Cerebellar cortex (tissue), 1 donor: ENCODE results near the gene DNAJC7.

Experiments
- DNase-seq: peaks from one replicate; pipeline ENCODE4 v3.0.0-alpha.2; 2015; ENCODE audit warnings: low spot score

DNAJC7 gene

GRCh38 chr17:42016941-42017865 lies at the start of gene DNAJC7:
Gene DNAJC7, minus strand, starts transcription at chr17:42017439. Its CDS starts 23 bp downstream, at chr17:42017416.
- peak; percentile 96 for DNase-seq

DNA sequence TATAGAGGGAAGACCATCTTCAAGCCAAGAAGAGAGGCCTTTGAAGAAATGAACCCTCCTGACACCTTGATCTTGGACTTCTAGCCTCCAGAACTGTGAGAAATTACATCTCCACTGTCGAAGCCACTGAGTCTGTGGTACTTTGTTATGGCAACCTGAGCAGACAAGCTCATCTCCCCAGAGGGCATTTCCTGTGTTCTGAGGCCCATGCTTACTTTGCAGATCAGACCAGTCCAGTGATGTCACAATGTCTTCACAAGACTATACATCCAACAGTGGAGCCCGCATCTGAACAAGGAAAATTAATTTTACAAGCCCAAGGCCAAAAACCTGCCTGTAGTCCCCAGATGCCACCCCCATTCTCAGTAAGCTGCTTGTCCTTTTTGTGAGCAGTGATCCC lies 48.0 kb upstream of the DNAJC7 start:
- DNase-seq, result no peak

GRCh38 chr17:42062681-42063080 lies 45.4 kb upstream of the DNAJC7 start:
- no peak for DNase-seq

- DNase-seq, result no peak
Measured at GRCh38 chr17:42061646-42062487, 44.6 kb upstream of the DNAJC7 start.

- no peak for DNase-seq
Measured at GRCh38 chr17:42060231-42060630, 43.0 kb upstream of the DNAJC7 start.

- no peak for DNase-seq
Measured at GRCh38 chr17:42059815-42060214, 42.6 kb upstream of the DNAJC7 start.

DNA sequence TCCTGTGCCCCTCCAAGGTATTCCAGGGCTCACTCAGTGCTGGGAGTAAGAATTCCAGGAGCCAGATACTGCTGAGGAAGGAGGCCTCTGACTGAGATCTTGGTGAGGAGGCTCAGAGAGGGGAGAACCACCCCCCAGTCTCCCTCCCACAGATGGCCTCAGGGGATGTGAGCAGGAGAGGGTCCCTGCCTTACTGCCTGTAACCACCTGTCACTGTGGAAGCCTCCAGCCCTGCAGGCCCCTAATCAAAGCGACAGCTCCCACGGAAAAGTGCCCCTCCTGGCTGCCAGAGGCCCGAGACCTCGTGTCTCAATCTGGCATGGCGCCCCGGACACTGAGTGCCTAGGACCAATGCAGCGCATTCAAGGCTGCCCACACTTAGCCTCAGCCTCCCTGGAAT lies 40.8 kb upstream of the DNAJC7 start:
- no peak for DNase-seq

GRCh38 chr17:42056635-42057034 lies 39.4 kb upstream of the DNAJC7 start:
- no peak for DNase-seq

DNA sequence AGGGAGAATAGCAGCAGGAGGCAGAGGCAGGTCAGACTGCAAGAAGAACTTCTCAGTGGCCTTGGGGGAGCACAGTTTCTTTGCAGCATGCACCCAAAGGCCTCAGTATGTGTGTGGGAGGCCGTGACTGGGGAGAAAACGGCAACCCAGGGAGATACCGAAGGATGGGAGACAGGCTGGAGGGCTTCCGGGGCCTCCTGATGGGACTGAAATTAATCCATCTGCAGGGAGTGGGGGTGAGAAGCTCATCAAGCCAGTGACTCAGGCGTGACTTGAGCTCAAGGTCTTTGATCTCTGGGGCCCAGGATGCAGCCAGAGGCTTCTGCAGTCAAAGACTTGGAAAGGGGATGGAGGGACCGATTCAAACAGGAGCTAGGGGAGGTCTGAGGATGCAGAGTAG lies 38.3 kb upstream of the DNAJC7 start:
- no peak for DNase-seq

DNA sequence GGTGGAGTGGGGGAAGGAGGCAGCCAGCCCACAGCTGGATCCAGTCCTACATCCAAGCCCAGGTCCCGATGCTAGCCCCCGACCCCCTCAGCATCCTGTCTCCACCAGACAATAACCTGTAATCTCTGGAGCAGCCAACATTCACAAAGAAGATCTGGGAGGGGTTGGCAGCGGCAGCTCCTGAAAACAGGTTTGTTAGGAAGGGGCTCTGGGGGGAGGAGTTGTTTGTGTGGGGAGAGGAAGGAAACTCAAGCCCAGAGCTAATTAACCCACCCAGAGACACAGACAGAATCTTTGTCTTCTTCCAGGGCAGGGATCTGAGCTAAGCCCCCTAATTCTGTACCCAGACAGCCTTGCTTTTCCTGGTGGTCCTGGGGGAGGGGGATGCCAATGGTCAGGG lies 37.8 kb upstream of the DNAJC7 start:
- DNase-seq, result no peak

DNA sequence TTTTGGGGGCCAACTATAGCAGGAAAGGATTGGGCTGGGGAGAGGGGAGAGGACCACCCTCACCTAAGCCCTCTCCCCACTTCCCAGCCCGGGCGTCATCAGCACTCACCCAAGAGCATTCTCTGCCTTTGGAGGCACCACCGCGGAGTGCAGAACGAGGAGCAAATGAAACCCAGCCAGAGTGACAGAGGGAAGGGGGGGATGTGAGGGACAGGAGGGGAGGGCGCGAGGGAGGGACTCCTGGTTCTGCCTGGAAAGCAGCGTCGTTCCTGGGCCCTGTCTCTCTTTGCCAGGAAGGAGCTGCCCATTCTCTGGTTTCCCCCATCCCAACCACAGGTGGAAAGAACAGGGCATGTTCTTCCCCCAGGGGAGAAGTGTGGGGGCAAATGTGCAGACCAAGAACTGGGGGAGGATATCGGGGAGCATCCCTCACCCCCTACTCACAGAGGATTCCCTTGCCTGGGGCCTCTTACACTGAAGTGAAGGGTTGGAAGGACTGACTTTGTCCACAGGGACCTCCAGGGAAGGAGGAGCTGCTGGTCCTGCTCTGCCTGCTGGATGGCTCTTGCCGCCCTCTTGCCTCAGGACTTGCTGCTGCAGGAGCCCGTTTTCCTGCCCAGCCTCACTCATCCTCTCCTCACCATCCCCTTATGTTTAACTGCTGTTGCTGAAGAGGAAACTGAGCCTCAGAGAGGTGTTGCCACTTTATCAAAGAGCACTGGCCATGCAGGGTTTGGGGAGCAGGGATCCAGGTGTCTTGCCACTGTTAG lies 36.7 kb upstream of the DNAJC7 start:
- no peak for DNase-seq

DNA sequence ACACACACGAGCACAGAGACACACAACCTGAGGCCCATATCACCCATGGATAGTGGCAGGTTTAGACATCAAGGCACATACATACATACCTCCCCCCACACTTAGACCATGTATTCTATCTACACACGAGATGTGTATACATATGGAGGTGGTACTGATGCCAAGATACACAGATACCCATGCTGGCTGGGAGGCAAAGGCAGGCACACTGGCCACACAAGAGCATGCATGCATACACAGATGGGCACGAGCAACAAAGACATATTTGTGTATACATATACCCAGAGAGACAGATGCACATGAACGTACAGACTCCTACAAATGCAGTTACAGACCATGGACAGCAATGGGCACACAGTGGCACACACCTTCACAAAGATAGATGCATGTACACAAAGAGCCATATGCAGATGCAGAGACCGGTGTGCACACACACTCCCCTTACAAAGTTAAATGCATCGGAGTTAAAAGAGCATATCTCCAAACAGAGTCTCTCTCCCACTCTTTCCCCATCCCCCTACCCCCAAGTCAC lies 35.2 kb upstream of the DNAJC7 start:
- no peak for DNase-seq

DNA sequence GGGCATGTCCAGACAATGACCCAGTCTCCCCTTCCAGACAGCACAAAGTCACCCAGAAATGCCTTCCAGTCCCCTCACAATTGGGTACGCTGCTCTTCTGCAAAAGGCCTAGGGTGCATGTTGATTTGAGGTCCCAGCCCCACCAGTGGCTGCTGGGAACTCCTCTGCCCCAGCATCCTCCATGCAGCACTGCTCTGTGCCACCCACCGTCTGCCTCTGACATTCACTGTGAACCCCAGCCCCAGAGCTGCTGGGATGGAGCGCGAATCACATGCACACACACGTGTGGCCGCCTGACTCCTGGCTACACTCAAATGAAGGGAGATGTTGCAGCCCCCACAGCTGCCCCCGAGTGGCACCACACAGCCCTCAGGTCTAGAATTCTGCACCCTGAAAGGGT lies 34.4 kb upstream of the DNAJC7 start:
- DNase-seq, result no peak

- DNase-seq, result no peak
Measured at GRCh38 chr17:42051013-42051400, 33.8 kb upstream of the DNAJC7 start.

DNA sequence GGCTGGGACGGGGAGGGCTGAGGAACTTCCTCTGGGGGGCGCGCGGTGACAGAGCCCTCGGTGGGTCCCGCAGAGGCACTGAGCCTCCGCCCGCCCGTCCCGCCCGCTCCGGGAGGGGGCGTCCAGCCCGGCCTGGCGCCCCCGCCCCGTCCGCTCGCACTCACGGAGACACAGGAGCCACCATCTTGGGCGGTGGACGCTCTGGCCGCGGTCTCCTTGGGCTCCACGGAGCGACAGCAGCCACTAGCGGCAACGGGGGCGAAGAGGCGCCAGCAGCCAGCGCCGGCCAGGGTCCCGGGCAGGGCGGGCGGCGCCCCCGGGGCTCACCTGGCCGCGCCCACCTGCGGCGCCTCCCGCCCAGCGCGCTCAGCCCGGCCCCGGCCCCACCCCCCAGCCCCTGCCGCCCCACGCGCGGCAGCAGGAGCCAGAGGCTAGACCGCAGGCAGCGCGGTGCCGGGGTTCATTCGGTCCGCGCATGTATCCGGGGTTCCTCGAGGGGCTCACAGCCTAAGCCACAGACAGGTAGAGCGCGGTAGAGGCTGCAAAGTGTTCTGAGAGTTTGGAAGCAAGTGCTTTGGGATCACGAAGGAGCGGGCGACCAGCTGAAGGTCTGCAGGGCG lies 33.3 kb upstream of the DNAJC7 start, which contains the start of gene C17orf113:
TSS of gene C17orf113 (minus strand) at position 209 of the 620 bp plus-strand sequence. CDS start 7,225 bp downstream, outside the sequence.
- peak; percentile 64 for DNase-seq

GRCh38 chr17:42049834-42050392 lies 32.7 kb upstream of the DNAJC7 start:
- DNase-seq, result no peak

- DNase-seq, result no peak
Measured at GRCh38 chr17:42047343-42047742, 30.1 kb upstream of the DNAJC7 start.

DNA sequence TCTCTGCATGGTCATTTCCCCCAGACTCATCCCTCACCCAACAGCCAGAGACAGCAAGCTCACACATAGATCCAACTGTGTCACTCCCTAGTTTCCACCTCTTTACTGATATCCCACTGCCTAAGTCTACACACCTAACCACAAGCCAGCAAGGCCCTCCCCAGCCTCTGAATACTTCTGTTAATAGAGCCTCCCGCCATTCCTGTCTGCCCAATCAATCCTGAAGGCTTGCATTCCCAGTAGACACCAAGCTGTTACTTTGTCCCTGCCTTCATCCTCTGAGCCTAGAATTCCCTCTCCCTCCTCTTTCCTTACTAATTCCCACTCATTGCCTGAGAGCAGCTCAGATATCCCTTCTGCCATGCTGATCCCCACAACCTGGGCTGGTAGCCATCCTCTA lies 28.5 kb upstream of the DNAJC7 start:
- DNase-seq, result no peak

DNA sequence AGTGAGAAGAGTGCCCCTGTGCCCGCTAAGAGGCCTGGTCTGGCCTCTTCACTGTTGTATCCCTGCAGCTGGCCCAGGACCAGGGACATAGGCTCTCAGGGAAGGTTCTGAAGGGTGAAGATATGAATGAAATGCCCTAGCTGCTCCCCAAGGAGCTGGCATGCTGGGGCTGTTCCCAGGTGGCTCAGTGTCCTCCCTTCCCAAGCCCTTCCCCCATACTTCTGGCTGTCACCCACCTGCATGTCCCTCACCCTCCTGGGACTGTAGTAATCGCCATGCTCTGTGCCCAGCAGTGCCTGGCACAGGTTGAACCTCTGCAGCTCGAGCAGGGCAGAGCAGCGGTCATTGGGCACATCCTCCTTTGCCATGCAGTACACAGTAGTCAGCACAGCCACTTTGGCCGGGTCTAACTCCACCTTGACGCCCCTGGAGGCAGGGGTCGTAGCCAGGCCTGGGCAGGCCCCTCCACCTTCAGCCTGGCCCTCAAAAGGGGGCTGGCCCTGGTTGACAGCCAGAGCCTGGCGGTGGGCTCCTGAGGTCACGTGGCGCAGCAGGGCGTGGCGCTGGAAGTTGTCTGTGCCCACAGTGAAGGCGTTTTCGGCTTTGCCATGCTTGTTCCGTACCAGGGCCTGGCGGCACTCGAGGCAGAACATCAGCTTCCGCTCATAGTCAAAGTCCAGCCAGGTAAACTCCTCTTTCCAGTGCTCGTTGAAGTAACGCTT lies 25.5 kb upstream of the DNAJC7 start:
- DNase-seq, result no peak

- DNase-seq, result no peak
Measured at GRCh38 chr17:42041619-42042018, 24.4 kb upstream of the DNAJC7 start.
